Mucosa of descending colon (tissue), 3 donors: ENCODE measurements around the gene TGFB1. TPM values are rescaled to one million over a fixed set of nuclear protein-coding genes. Genes with fewer than 3 reads are reported as not detected.
A peak's percentile ranks its signal among the peaks of the same experiment; 100 is the strongest.

Experiments
- ATAC-seq: fragments of 200-7000 bp; cut with Tn5 transposase; one replicate; pipeline ENCODE4 v1.9.1; 2020; ENCODE audit warnings: mild to moderate bottlenecking, moderate library complexity
- DNase-seq, 3 donors: peaks; one replicate each; pipeline ENCODE4 v3.0.0-alpha.2; 2020
- H3K36me3 ChIP-seq: fragments of 200-600 bp; one replicate; pipeline ENCODE4 v1.8.0; 2021; ENCODE audit warnings: low read depth, mild to moderate bottlenecking
- H3K4me1 ChIP-seq: fragments of 200-600 bp; one replicate; pipeline ENCODE4 v1.8.0; 2021; ENCODE audit warnings: low read depth, mild to moderate bottlenecking
- H3K4me3 ChIP-seq: fragments of 200-600 bp; one replicate; pipeline ENCODE4 v1.8.0; 2021; ENCODE audit warnings: mild to moderate bottlenecking
- H3K9me3 ChIP-seq: fragments of 200-600 bp; one replicate; pipeline ENCODE4 v1.8.0; 2021; ENCODE audit warnings: mild to moderate bottlenecking
- intact Hi-C, 2 donors: fragments of 100-400 bp; cut with DNase I in 1 of 2; cut with micrococcal nuclease in 1 of 2; formaldehyde crosslinking; loops; one replicate each; pipeline versions ENCODE4 v1.11.0 to v1.11.1; 2022; cut with DNase I, micrococcal nuclease
- total RNA-seq, 3 donors: library from RNA; stranded (reverse); fragmentation: NEBNext Ultra II Directional in 2 of 3; extraction: Animal tissue kit (Norgen Biotek cat#: 25700) in 2 of 3; gene quantifications; one replicate each; pipeline versions ENCODE4 v1.2.1 to v1.2.4, GENCODE V29; 2021 to 2023
- TF ChIP-seq, protein P1 (sequence below): fragments of 200-600 bp; IDR thresholded peaks from one replicate; pipeline ENCODE4 v1.8.0; 2022; ENCODE audit warnings: antibody characterized with exemption, mild to moderate bottlenecking
- donor health status: DM: no; HTN: no; CAD: no; lungs with moderate emphysema.
- donor health status: DM: no; HTN: no; CAD: no.
- donor health status: DM: no; HTN: yes; CAD: no.

Gene TGFB1
- total RNA-seq, 3 donors from 2014 or later, result 8.2 to 39.6 (median 21.8) TPM

DNA sequence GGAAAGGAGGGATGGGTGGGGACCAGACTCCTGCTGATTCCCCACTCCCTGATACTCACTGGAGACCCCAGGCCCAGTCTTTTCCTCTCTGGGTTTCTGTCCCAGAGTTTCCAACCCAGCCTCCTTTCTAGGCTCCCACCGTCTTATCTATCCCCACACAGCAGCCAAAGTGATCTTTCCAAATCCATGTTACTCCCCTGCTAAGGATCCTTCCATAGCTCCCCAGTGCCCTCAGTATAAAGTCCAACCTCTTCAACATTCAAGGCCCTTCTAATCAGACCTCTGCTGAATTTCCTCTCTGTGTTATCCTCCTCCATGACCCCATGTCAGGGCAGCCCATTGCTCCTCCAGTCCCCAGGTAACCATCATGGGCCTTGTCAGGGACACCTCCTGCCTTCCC is 1.3 kb upstream of the TGFB1 start:
- H3K36me3 ChIP-seq, result no peaks in the 10 kb centered on the region
- H3K4me1 ChIP-seq, result peaks cover 20% of the 10 kb centered on the region
- intact Hi-C loops, result no loop called here
- no peak overlapping the region for H3K4me3 ChIP-seq
- DNase-seq (no peak), ATAC-seq (no peak)
- H3K9me3 ChIP-seq, result no peaks in the 10 kb centered on the region
- TF ChIP-seq, protein P1, sequence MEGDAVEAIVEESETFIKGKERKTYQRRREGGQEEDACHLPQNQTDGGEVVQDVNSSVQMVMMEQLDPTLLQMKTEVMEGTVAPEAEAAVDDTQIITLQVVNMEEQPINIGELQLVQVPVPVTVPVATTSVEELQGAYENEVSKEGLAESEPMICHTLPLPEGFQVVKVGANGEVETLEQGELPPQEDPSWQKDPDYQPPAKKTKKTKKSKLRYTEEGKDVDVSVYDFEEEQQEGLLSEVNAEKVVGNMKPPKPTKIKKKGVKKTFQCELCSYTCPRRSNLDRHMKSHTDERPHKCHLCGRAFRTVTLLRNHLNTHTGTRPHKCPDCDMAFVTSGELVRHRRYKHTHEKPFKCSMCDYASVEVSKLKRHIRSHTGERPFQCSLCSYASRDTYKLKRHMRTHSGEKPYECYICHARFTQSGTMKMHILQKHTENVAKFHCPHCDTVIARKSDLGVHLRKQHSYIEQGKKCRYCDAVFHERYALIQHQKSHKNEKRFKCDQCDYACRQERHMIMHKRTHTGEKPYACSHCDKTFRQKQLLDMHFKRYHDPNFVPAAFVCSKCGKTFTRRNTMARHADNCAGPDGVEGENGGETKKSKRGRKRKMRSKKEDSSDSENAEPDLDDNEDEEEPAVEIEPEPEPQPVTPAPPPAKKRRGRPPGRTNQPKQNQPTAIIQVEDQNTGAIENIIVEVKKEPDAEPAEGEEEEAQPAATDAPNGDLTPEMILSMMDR, result no peak

DNA sequence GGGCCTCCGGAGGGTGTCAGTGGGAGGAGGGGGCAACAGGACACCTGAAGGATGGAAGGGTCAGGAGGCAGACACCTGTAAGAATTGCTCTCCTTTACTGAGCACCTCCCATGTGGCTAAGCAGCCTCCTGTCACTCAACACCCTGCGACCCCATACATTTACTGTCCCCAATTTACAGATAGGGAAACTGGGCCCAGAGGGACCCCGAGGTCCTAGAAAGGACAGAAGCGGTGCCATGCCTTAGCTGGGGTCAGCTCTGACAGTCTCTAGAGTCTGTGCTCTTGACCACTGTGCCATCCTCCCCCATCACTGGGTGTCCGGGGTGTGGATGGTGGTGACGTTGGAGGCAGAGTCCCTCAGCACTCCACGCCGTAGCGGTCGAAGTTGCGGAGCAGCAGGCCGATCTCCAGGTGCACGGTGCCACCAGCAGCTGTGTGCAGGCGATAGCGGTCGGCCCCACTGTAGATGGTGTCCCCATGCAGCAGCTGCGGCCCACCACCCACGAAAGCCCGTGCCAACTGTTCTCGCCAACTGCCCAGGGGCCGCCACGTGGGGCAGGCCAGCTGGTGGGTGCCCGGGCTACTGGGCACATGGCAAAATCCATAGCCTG is 726 bp upstream of the TGFB1 start:
- DNase-seq (peak in 1 of 3 donors; percentile 68), ATAC-seq (no peak)
- H3K9me3 ChIP-seq, result no peaks in the 10 kb centered on the region
- peaks cover 20% of the 10 kb centered on the region for H3K4me1 ChIP-seq
- no peaks in the 10 kb centered on the region for H3K36me3 ChIP-seq
- H3K4me3 ChIP-seq, result no peak overlapping the region
- intact Hi-C loops, result no loop called here
- TF ChIP-seq, protein P1, result no peak

DNA sequence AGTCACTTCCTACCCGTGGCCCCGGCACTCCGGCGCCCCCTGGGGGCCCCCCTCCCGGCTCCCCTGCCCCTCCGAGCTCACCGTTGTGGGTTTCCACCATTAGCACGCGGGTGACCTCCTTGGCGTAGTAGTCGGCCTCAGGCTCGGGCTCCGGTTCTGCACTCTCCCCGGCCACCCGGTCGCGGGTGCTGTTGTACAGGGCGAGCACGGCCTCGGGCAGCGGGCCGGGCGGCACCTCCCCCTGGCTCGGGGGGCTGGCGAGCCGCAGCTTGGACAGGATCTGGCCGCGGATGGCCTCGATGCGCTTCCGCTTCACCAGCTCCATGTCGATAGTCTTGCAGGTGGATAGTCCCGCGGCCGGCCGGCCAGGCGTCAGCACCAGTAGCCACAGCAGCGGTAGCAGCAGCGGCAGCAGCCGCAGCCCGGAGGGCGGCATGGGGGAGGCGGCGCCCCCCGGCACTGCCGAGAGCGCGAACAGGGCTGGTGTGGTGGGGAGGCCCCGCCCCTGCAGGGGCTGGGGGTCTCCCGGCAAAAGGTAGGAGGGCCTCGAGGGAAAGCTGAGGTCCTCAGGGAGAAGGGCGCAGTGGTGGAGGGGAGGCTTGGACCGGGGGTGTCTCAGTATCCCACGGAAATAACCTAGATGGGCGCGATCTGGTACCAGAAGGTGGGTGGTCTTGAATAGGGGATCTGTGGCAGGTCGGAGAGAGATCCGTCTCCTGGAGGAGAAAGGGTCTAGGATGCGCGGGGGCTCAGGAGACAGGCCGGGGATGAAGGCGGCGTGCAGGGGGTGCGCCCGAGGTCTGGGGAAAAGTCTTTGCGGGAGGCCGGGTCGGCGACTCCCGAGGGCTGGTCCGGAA is 885 bp downstream of the TGFB1 start:
- Histone ChIP-seq H3K4me3 (peak overlapping the region; percentile 42), H3K9me3 (no peaks in the 10 kb centered on the region), H3K36me3 (no peaks in the 10 kb centered on the region), H3K4me1 (peaks cover 20% of the 10 kb centered on the region)
- TF ChIP-seq, protein P1, result peak; percentile 27
- ATAC-seq, result peak; percentile 30
- intact Hi-C loops, result no loop called here
- DNase-seq, result peak; percentile 70 to 87 (median 79)

GRCh38 chr19:41352279-41352608 is 1.5 kb downstream of the TGFB1 start:
- H3K4me1 ChIP-seq, result peaks cover 20% of the 10 kb centered on the region
- ATAC-seq, result no peak
- no peaks in the 10 kb centered on the region for H3K36me3 ChIP-seq
- intact Hi-C loops, result no loop called here
- H3K4me3 ChIP-seq, result peak overlapping the region; percentile 42
- no peaks in the 10 kb centered on the region for H3K9me3 ChIP-seq
- TF ChIP-seq, protein P1, result no peak
- no peak for DNase-seq

GRCh38 chr19:41351339-41352245 is 2.1 kb downstream of the TGFB1 start:
- TF ChIP-seq, protein P1, result no peak
- peak overlapping the region; percentile 42 for H3K4me3 ChIP-seq
- DNase-seq, result peak; percentile 68 to 91 (median 74)
- intact Hi-C loops, result no loop called here
- H3K4me1 ChIP-seq, result peaks cover 20% of the 10 kb centered on the region
- no peaks in the 10 kb centered on the region for H3K36me3 ChIP-seq
- ATAC-seq, result peak; percentile 61
- no peaks in the 10 kb centered on the region for H3K9me3 ChIP-seq
